Activated T-cell treated with anti-CD3 and anti-CD28 coated beads, Interleukin-2, amount 50 U/mL, for 1 hour (primary cell): ENCODE measurements around the gene RASSF3.
A peak's percentile ranks its signal among the peaks of the same experiment; 100 is the strongest.
"Not testable (repeated sequence)": the region's sequence is repeated elsewhere in the genome, so short reads cannot be mapped to it uniquely, and the experiment has no call there.

Experiments
- DNase-seq: peaks from one replicate; pipeline ENCODE4 v3.0.0-alpha.2; 2020

Gene RASSF3

DNA sequence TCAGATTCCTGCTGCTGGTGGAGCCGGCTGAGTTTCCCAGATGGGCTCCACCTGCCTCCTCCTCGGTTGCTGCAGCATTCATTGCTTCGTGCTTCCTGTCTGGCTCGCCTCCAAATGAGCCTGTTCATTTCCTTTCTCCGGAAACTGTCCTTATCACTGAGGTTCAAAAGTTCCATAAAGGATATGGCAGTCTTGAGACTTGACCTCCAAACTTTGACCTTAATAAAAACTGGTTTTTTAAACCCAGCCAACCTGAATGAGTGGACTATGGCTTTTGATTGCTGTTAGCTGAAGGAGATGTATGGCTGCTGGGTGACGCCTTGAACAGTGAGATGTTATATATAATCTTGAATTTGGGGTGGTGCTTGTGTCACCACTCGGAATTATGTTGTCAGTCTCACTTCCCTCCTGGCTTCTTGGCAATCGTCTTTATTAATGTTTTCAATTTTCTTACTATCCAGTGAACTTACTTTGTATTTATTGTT lies 62.7 kb downstream of the RASSF3 start:
- DNase-seq, result no peak

DNA sequence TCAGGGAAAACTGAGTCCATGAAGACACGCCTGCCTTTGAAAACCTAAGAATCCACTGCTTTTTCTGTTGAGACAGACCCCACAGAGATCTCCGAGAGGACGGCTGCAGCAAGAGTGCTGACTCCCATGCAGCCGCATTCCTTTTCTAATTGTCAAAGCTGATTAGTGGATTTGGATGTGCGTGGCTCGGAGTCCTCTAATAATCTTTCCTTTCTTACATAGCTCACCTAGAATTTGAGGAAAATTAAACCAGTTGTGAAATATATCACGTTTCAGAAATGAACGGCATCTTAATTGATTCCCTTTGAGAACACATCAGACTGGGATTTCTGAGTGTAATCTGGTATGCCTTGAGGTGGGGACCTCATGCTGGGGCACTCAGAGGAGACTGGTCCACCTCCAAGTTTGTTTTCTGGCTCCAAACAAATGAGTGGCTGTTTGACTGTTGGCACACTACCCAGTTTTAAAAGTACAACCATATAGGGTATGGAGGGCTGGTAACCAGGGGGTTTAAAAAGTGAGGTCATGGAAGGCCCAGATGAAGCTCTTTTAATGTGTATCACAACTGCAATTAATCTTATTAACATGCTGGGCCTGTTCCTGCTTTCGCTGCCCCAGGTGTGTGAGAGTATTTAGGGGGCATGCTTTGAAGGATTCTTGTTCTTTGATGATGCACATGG lies 63.3 kb downstream of the RASSF3 start:
- DNase-seq, result no peak

DNA sequence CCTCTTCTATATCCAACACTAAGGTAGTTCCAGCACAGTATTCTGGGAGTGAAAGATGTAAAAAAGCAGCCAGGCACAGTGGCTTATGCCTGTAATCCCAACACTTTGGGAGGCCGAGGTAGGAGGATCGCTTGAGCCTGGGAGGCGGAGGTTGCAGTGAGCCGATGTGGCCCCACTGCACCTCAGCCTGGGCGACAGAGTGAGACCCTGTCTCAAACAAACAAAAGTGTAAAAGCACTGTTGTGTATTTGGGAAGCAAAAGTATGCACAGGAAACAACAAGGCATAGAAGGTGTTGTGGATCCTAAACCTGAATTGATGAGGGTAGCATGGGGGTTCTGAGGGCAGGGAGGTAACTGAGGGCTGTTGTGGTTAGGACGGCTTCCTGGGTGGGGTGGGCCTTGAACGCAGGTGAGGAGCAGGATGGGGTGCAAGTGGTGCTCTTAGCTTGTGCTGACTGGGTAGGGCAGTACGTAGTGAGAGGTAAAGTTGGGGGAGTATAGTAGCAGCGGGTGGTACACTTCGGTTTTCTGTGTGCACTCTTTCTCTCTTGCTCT lies 64.2 kb downstream of the RASSF3 start:
- peak; percentile 64 for DNase-seq

DNA sequence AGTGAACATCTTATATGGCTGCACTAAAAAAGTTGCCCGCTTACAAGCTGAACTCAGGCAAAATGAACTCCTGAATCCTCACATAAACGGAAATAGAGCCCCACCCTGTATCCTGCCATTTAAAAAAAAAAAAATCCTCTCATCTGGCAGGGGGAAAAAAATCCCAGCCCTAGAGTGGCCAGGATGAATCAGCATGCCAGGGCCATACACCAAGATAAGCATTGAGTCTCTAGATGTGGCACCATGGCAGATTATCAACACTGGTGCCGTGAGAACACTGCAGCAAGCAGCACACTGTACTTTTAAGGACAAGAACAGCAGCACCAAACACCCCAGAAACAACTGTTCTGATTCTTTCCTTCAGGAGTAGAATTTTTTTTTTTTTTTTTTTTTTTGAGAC lies 65.5 kb downstream of the RASSF3 start:
- no peak for DNase-seq

DNA sequence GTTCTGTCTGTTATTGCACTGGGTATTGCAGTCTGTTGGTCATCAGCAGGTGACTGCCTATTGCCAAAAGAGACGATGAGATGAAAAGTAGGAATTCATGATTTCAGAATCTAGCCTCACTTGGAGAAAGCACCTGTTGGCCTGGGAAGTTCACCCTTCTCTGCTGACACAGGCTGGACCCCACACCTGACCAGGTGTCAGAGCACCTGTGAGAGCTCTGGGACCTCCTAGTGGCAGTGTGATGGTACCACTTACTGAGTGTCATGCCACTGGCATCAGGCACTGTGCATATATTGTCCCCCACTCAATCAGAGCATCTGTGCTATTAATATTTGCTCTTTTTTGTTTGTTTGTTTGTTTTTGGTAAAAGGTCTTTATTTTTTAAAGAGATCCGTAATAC lies 68.0 kb downstream of the RASSF3 start:
- no peak for DNase-seq

DNA sequence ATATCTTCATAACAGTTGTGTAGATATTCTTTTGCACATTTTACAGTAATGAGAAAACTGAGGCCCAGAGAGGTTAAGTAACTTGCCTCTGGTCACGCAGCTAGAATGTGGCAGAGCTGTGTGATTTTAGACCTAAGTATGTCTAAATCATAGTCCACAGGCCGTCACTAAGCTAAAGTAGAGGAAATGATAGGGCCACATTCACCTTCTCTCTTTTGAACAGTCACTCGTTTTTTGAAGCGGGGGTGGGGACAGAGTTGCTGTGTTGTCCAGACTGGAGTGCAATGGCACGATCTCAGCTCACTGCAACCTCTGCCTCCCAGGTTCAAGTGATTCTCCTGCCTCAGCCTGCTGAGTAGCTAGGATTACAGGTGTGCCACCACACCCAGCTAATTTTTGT lies 68.5 kb downstream of the RASSF3 start:
- DNase-seq, result no peak

DNA sequence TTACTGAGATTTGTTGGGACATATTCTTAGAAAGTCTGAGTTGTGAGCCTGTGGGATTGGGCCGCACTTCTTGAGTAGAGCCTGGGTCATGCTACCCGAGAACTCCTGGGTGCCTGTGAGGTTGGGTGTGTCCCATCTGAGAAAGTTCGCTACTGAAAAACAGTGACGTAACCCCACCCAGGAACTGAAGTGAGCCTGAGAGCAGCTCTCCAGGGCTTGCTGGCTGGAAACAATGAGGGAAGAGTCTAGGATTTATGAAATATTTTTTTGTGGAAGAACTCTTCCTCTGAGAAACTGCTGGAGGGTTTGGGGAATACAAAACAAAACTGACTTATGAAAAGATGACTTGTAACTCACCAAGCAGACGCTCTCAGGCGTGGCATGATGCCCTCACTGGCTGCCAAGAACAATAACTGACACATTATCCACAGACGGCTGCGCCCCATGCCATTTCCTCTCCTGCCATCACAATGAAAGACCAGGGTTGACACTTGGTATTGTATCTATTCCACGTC lies 69.2 kb downstream of the RASSF3 start:
- peak; percentile 70 for DNase-seq

DNA sequence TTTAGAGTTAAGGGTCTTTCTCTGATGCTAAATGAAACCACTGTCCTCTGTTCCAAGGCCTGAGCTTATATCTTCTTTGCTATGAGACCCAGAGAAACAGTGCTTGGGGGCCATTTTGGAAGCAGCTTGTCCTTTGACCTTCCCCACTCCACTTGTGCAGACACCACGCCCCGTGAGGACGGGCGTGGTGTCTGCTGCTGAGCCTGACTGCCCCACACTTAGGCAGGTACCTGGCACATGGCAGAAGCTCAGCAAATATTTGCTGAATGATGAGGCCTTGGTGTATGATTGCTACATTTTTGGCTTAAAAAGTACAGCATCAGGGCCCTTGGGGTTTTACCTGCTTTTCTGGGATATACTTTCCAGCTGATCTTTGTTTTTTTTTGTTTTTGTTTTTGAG lies 69.9 kb downstream of the RASSF3 start:
- no peak for DNase-seq

DNA sequence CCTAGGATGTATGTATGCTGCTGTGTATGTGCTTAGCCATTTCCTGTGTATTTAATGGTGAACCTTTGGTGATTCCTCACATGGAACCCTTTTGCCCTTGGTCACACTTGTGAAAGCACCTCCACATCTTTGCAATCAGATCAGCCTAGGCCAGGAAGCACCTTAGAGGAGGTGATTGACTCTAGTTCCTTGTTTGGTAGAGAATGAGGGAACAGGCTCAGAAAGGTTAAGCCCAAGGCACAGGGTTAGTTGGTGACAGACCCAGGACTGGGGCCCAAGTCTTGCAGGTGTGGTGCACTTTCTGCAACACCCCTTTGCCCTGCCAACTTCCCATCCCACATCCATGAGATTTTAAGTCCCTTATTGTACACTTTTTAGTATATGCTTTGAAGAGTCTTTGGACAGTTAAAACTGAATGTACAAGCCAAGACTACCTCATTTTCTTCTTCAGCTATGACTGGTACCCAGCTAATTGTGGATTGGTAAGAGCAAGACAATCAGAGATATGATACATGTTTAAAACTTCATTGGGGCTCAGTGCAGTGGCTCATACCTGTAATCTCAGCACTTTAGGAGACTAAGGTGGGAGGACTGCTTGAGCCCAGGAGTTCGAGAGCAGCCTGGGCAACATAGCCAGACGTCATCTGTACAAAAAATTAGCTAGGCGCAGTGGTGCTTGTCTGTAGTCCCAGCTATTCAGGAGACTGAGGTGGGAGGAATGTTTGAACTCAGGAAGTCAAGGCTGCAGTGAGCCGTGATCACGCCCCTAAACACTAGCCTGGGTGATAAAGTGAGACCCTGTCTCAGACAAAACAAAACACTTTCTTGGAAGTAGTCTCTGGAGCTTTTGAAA lies 71.1 kb downstream of the RASSF3 start:
- peak; percentile 40 for DNase-seq

DNA sequence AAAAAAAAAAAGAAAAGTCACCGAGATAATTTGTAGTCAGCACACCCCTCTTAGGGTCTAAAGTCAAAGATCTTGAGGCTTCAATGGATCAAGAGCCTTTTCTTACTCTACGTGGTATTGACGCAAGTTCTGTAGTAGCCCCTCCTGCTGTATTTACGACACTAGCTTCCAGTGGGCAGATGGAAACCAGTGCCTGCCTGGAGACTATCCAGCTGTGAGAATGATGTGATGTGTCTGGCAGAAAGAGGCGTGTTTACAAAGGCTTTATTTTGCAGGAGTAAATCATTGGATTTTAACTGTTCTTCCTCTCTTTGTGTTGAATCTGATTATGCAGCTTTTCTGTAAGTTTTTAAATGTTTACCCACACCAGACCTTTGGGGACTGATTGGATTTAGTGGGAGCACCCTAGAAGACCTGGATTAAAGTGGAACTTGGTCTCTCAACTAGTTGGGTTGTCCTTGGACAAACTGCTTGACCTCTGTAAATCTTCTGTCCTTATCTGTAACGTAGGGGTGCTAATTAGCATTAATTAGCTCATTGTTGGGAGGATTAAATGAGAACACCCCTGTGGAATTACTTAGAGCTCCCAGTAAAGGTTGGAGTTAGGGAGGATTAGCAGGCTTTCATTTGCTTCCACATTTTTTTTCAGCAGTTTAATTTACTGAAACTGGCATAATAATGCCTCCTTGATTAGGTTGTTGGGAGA lies 72.4 kb downstream of the RASSF3 start:
- peak; percentile 15 for DNase-seq

DNA sequence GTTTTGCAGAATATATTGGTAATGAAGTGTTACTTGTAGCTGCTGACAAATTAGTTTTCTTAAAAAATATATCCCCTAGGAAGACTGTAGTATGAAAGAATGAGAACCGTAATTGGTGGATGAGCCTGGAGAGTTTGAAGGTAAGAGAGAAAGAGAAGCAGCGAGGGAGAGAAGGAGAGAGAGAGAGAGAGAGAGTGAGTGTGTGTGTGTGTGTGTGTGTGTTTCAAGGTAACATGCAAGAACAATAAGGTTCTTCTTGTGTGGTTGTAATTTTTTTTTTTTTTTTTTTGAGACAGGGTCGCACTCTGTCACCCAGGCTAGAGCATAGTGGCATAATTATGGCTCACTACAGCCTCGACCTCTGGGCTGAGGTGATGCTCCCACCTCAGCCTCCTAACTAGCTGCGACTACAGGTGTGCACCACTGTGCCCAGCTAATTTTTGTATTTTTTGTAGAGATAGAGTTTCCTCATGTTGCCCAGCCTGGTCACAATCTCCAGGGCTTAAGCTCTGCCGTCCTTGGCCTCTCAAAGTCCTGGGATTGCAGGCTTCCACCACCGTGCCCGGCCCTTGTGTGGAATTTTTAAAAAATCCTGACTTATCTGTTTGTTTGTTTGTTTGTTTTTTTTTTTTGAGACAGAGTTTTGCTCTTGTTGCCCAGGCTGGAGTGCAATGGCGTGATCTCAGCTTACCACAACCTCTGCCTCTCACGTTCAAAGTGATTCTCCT lies 73.7 kb downstream of the RASSF3 start:
- no peak for DNase-seq

DNA sequence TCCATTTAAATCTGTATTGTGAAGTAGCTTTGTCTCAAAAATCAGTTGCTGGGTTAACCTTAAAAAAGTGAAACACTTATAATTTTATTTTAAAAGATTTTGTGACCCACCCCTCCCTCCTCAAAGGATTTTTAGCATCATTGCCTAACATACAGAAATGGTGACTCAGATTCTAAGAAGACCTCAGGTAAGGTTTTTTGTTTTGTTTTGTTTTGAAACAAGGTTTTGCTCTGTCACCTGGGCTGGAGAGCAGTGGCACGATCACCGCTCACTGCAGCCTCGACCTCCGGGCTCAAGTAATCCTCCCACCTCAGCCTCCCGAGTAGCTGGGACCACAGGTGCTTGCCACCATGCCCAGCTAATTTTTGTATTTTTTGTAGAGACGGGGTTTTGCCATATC lies 74.8 kb downstream of the RASSF3 start:
- no peak for DNase-seq

DNA sequence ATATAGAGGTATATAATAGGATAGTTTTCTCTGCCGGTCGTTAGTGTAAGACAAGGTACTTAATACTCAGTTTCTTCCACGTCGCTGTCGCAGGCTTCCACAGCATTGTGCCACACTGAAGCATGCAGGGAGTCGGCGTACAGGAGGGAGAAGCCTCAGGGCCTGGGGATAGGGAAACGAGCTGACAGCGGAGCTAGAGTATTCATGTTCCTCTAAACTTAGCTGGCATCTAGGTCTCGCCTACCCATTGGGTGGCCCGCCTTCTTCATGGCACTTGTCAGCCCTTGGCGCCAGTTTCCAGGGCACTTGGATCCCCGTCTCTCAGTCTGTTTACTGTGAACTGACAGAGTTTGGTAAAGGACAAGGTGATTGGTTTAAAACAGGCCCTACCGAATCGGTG lies 75.3 kb downstream of the RASSF3 start:
- DNase-seq, result no peak

DNA sequence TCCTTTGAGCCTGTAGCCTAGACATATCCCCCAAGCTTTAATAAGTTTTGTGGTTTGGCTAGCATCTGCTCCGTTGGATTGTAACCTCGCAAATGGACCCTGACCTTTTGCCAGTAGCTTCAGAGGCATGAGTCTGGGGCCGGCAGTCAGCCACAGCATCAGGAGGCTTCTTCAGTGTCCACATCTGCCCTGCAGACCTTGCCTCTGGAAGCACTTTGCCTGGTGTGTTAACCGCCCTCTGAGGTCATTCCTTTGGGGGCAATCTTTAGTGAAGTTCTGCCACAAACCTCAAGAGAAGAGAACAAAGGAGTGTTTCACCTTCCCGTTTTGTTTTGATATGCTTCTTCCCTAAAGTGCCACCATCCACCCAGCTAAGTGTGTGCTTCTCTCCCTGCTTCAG lies 77.5 kb downstream of the RASSF3 start:
- DNase-seq, result no peak

DNA sequence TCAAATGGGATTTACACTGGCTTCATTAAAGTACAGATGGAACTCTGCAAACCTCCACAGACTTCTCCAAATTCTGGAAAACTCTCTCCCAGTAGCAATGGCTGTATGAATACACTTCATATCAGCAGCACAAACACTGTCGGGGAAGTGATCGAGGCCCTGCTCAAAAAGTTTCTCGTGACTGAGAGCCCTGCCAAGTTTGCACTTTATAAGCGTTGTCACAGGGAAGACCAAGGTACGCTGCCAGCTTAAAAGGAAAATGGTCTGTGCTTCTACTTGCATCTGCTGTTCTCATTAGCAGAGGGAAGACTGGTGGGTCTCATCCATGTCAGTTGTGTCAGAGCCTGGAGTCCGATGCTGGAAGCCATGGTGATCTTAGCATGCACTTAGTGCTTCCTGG lies 77.9 kb downstream of the RASSF3 start:
- DNase-seq, result no peak

DNA sequence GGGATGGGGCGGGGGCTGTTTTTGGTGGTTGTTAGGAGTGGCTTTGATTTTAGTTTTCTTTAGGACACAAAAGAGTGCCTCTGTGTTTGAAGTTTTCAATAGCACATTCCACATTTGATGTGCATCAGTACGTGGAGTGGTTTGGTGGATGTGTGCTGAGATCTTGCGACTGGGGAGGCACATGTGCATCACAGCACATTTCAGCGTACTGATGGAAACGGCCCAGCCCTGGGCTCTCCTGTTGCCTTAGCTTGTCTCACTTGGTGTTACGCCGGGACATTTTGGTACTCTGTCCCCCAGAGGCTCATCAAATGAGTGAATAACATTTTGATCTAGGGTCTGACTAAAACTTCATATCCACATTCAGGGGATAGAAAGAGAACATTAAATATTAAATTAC lies 78.4 kb downstream of the RASSF3 start:
- DNase-seq, result no peak

DNA sequence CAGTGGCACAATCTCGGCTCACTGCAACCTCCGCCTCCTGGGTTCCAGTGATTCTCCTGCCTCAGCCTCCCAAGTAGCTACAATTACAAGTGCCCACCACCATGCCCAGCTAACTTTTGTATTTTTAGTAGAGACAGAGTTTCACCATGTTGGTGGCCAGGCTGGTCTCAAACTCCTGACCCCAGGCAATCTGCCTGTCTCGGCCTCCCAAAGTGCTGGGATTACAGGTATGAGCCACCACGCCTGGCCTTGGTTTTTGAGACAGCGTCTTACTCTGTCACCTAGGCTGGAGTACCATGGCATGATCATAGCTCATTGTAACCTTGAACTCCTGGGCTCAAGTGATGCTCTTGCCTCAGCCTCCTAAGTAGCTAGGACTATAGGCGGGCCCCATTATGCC lies 79.9 kb downstream of the RASSF3 start:
- not testable (repeated sequence) for DNase-seq

DNA sequence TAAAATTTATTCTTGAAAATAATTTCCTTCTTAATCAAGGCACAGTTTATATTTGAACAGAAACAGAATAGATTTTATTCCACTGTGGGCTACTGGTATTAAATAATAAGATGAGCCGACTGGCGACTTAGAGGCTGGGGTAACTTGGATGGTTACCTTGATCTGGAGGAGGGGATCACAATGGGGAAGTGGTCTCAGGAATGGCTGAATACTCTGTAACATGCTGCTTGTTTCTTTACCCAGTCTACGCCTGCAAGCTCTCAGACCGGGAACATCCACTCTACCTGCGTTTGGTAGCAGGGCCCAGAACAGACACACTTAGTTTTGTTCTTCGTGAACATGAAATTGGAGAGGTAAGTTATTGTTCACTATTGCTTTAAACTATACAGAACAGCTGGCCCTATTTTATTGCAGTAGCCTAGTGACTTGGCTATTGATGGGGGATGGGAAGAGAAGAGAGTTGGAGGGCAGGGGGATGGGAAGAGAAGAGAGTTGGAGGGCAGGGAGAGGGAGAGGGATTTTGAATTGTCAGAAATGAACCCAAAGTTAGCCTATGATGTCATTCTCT lies 81.0 kb downstream of the RASSF3 start:
- DNase-seq, result no peak

DNA sequence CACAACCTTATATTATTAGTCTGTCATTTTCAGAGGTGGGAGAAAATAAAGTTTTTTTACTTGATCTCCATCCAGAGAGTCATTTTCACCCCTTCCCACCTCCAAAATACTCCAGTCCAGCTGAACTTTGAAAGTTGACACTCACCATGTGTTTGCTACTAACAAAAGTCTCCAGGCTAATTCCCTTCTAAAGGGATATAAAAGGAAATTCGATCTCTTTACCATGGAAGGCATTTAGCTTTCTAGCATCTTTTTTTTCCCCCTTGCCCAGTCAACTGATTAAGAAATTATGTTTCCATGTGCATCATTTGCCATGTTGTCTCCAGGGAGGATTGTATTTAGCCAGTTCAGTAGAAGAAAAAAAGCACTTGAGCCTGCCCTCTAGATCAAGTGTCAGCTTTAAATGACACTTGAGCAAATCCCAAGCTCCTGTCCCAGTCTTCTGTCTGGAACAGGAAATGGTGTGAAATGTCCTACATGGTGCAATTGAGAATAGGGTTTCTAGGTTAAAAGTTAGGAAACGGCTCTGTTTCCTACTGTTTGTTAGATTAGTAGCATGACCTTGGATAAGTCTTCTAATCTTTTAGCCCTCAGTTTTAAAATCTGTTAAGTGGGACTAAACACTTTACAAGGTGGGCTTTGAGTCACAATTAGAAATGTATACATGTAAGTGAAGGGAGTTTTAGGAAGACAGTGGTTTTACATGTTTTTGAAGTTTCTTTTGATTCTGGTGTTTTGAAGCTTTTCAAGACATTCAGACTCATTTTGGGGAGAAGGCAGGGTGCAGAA lies 81.7 kb downstream of the RASSF3 start:
- DNase-seq, result no peak

DNA sequence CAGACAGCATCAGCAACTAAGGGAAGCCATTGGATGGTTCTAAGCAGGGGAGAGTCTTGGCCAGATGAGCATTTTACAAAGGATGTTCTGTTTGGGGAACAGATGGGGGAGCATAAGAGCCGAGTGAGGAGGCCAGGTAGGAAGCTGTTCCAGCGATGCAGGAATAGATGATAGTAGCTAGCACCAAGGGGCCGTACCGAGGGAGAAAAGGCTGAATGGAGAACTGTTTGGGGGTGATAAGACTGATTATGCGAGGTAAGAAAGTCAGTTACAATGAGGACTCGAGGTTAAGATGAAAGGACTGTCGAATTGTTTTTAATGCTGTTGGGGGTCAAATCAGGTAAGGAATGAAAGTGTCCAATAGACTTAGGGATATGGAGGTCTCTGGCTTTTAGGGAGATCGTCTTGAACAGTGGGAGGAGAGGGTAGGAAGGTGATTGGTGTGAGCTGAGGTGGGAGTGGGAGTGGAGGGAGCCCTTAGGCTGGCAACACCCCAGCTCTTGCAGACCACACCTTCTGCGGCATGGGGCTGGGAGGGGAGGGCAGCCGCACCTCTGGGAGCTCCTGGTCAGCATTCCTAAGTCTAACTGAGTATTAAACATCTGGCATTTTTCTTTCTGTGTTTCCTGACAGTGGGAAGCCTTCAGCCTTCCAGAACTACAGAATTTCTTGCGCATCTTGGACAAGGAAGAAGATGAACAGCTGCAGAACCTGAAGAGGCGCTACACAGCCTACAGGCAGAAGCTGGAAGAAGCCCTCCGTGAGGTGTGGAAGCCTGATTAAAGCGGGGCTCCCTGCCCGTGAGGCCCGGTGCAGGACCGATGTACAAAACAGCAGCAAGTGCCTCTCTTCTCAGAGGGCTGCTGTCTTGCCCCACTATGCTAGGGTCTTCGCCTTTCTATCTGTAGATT lies 84.1 kb downstream of the RASSF3 start:
- no peak for DNase-seq
